Duodenal mucosa (tissue), 2 donors: ENCODE data around the gene HOXA2.

Experiments used
- H3K27ac ChIP-seq: one replicate; pipeline ENCODE4 v1.7.0; 2013; ENCODE audit warnings: low read depth, low read length
- H3K27me3 ChIP-seq, 2 donors: one replicate each; pipeline ENCODE4 v1.7.0; 2013; ENCODE audit warnings: low read length in 2 of 2, control low read depth in 1 of 2; ENCODE audit not compliant: insufficient read depth in 2 of 2, control insufficient read depth in 1 of 2
- H3K36me3 ChIP-seq, 2 donors: one replicate each; pipeline ENCODE4 v1.7.0; 2013; ENCODE audit warnings: low read length in 2 of 2, control low read depth in 1 of 2; ENCODE audit not compliant: insufficient read depth in 2 of 2, control insufficient read depth in 1 of 2
- H3K4me1 ChIP-seq, 2 donors: one replicate each; pipeline ENCODE4 v1.7.0; 2013; ENCODE audit warnings: low read length in 2 of 2, control low read depth in 1 of 2; ENCODE audit not compliant: insufficient read depth in 2 of 2, control insufficient read depth in 1 of 2
- H3K4me3 ChIP-seq, 2 donors: one replicate each; pipeline ENCODE4 v1.7.0; 2013; ENCODE audit warnings: low read length in 2 of 2, low read depth in 1 of 2
- H3K9ac ChIP-seq, 2 donors: one replicate each; pipeline ENCODE4 v1.7.0; 2013; ENCODE audit warnings: low read length in 2 of 2, low read depth in 1 of 2
- H3K9me3 ChIP-seq, 2 donors: one replicate each; pipeline ENCODE4 v1.7.0; 2013; ENCODE audit warnings: low read length in 2 of 2, control low read depth in 1 of 2; ENCODE audit not compliant: control insufficient read depth in 1 of 2

HOXA2 gene

DNA sequence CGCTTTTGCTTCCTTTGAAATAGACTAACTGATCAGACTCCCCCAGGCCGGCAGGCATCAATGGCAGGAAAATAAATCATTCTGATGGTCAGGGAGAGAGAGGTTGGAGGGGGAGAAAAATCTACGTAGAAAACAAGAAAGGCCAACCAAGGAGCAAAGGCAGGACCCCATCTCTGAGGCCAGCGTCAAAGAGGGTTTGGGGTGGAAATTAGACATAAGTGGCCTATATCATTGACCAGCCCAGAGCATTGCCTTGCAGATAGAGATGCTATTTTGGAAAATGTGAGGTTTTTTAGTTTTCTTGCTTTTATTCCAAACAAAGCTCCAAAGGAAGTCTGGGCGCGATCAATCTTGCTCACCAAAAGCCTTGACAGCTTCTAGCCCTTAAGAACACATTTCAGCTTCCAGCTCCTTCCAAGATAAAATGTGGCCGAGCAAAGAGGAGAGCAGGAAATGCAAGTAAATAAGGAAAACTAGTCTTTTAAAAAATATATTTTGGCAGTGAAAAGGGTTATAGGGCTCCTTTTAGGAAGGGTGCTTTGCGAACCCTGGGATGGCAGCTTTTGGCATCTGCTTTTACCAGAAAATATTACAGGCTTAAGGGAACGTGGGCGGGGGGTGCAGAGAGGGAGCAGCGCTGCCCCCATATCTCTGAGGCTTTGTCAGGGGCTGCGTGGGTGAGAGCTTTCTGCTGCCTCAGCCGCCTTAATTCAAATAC is 2.0 kb upstream of the HOXA2 start:
- H3K4me3 ChIP-seq: peak overlapping the region in 1 of 2 donors; percentile 36
- H3K27ac ChIP-seq: peak overlapping the region; percentile 22
- peak overlapping the region in 1 of 2 donors; percentile 40 for H3K9ac ChIP-seq
- H3K27me3 ChIP-seq: peaks cover 46 to 57% of the 10 kb centered on the region in 2 donors
- H3K4me1 ChIP-seq: peaks cover 4 to 11% of the 10 kb centered on the region in 2 donors
- H3K36me3 ChIP-seq: no peaks in the 10 kb centered on the region
- H3K9me3 ChIP-seq: no peaks in the 10 kb centered on the region

DNA sequence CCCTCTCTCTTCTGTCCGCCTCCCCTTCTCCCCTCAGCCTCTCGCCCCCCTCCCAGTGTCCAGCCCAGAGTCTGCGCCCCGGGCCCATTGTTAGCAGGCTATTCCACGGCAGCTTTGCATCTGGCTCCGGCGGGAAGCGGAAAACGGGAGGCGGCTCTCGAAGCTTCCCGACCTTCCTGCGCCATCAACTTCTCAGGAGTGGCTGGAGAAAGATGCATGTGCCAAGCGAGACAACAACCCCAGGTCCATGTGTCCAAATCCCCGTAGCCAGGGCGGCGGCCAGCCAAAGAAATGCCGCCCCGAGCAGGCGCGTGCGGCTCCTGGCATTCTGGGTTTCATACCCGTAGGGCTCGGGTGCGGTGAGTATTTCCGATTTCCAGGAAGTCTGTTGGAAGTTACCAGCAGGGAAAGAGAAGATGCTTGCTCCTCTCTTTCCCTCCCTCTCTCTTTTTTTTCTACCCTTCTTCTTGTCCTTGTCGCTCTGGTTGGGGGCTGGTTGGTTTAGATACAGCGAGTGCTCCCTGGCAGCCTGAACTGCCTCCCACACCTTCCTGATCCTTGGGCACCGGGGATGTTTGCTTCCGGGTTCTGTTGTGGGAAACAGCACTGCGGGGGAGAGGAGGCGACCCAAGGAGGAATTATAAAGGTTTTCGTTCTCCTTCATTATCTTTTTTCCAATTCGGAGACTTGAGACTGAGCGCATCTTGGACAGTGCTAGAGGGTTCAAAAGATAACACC is 1.2 kb upstream of the HOXA2 start:
- no peaks in the 10 kb centered on the region for H3K9me3 ChIP-seq
- peak overlapping the region; percentile 64 for H3K27ac ChIP-seq
- H3K9ac ChIP-seq: peak overlapping the region in 1 of 2 donors; percentile 40
- peaks cover 5 to 19% of the 10 kb centered on the region in 2 donors for H3K4me1 ChIP-seq
- H3K36me3 ChIP-seq: peaks cover 0 to 3% of the 10 kb centered on the region in 2 donors
- H3K27me3 ChIP-seq: peaks cover 52 to 65% of the 10 kb centered on the region in 2 donors
- H3K4me3 ChIP-seq: peak overlapping the region; percentile 36 to 40

DNA sequence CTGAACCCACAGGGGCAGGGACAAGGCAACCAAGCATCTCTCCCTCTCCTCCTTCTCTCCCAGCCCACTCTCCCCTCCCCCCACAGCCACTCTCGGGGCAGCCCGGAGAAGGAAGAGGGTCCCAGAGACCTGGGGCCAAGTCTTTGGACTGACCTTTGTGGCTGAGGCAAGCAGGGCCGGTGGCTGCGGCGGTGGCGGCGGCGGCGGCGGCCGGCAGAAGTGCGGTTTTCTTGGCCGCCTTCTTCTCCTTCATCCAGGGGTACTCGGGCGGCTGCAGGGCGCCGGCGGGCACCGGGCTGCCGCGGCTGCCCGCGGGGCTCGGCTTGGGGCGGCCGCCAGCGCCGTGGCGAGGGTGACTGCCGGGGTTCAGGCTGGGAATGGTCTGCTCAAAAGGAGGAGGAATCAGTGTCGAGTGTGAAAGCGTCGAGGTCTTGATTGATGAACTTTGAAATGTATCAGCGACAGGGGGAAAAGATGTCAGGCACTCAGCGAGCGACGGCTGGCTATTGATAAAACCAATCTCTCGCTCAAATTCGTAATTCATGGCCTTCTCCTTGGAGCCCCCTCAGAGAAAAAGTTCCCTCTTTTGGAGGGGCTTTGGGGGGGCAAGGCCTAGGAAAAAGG is 414 bp downstream of the HOXA2 start:
- H3K27me3 ChIP-seq: peaks cover 66 to 81% of the 10 kb centered on the region in 2 donors
- peaks cover 0 to 3% of the 10 kb centered on the region in 2 donors for H3K36me3 ChIP-seq
- H3K9ac ChIP-seq: peak overlapping the region; percentile 32 to 51
- H3K27ac ChIP-seq: peak overlapping the region; percentile 64
- no peaks in the 10 kb centered on the region for H3K9me3 ChIP-seq
- H3K4me3 ChIP-seq: peak overlapping the region; percentile 45 to 51
- peaks cover 16 to 25% of the 10 kb centered on the region in 2 donors for H3K4me1 ChIP-seq

DNA sequence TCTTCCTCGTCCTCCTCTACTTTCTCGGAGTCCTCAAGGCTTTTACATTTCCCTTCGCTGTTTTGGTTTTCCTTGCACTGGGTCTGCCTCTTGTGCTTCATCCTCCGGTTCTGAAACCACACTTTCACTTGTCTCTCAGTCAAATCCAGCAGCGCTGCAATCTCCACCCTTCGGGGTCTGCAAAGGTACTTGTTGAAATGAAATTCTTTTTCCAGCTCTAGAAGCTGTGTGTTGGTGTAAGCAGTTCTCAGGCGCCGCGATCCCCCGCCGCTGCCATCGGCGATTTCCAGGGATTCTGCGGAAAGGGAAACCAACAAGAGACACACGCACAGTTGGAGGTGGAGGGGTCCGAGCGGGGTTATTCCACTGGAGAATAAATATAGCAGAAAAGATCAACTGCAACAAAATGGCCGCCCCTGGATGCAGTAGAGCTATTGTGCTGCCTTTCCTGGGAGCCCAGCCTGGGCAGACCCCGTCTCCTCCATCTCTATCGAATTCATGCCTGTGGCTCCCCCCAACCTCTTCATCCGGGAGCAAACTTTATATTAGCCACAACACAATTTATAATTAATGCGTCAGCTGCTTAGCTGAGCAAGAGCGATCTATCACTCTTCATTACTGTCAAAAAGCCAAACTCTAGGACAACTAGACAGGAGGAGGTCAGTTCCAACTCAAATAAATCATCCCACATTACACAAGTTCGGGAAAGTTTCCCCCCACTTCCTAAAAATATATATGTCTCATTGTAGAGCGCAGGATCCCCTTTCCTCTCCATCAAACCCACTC is 1.1 kb downstream of the HOXA2 start:
- Histone ChIP-seq H3K9ac (peak overlapping the region in 1 of 2 donors; percentile 43), H3K36me3 (peaks cover 0 to 3% of the 10 kb centered on the region in 2 donors), H3K4me1 (peaks cover 23 to 25% of the 10 kb centered on the region in 2 donors), H3K27me3 (peaks cover 73 to 83% of the 10 kb centered on the region in 2 donors), H3K9me3 (no peaks in the 10 kb centered on the region), H3K27ac (peak overlapping the region; percentile 64), H3K4me3 (peak overlapping the region; percentile 45 to 51)

DNA sequence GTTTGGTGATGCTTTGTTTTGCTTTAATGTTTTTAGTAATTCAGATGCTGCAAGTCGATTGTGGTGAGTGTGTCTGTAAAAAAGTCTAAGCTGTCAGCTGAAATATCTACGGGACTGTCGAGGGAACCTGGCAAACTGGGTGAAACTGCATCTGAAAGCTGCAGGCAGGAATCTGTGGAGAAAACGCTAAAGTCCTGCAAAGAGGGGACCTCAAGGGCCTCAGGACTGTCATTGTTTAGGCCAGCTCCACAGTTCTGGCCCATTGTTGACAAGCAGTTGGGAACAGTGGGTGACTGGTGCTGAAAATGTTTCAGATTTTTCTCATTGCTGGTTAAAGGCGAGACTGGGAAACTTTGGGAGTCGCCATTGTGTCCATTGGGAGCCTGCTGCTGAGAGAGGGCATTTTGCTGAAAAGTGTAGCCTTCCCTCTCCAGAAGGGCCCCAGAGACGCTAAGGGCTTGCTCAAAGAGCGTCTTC is 1.8 kb downstream of the HOXA2 start:
- Histone ChIP-seq H3K4me3 (peak overlapping the region; percentile 45 to 51), H3K27me3 (peaks cover 74 to 81% of the 10 kb centered on the region in 2 donors), H3K9ac (peak overlapping the region in 1 of 2 donors; percentile 25), H3K27ac (no peak overlapping the region), H3K9me3 (no peaks in the 10 kb centered on the region), H3K36me3 (peaks cover 0 to 3% of the 10 kb centered on the region in 2 donors), H3K4me1 (peaks cover 25% of the 10 kb centered on the region in 2 donors)

DNA sequence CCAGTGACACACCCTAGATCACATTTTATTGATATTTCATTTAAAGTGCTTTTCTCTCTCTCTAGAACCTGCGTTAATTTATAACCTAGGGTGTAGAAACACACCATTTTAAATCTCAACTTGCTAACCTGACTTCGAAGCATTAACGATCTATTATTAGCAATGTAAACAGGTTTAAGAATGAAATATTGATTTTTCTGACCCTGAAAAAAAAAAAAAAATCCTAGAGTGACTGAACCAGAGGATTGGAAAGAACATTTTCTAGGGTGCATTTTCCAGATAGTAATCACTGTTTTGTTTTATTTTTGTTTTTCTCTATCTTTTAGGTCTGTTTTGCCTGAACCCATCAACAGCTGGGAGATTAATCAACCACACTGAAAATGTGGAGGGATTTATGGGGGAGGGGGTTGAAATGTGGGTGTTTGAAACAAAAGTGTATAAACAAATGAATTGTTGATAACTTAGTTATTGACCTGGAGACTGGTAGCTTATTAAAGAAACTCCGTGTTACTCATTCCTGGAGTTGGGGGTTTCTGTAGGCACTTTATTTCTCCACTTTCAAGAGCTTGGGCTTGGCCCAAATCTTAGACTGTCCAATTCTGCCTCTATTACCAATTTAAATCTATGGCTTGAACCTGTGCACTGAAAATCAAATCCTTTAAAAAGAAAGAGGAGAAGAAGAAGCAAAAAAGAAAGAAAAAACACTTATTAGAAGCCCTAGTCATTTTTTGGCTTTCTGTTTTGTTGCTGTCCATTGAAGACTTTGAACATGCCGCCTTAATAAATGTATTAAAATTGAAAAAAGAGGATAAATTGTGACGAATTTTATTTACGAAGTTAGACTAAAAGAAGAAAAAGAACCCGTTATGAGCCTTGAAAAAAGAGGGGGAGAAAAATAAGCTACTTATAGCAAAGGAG is 2.8 kb downstream of the HOXA2 start:
- Histone ChIP-seq H3K36me3 (peaks cover 0 to 3% of the 10 kb centered on the region in 2 donors), H3K9ac (peak overlapping the region; percentile 32 to 71), H3K27ac (no peak overlapping the region), H3K9me3 (no peaks in the 10 kb centered on the region), H3K4me1 (peaks cover 25 to 33% of the 10 kb centered on the region in 2 donors), H3K4me3 (peak overlapping the region; percentile 78 to 87), H3K27me3 (peaks cover 80 to 85% of the 10 kb centered on the region in 2 donors)

DNA sequence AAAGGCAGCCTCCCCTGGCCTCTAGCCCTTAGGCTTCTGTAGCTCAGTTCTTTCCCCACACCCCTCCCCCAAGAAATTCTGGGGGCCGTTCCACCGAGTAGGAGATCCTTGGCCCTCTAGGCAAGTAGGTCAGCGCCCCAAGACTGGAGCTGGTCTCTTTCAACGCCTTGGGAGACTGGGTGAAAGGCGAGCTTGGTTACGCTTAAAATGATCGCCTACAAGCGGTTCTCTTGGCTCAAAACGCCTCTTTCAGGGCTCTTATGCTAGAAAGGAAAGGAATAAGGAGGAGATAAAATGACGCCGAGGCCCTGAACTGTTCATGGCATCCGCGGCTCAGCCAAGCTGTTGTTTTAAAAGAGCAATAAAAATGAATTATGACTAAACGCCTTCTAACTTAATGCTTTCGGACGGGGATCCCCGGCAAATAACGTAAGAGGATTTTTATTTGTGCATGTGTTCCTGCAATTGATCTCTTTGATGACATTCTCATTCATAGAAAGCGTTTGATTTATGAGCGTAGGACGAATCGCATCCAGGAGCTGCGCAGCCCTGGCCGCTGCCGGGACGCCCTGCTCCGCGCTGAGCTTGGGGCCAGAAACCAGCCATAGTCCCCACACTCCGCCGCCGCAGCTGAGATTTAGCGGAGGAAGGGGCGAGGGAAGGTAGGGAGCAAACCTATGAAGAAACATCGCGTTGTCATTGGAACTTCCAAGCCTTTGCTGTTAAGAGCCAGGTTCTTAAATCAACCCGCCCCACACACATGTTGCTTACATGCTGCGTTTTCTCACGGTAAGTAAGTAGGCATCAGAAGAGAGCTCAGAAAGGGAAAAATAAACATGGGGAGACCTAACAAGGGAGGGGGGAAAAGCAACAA is 3.7 kb downstream of the HOXA2 start:
- peaks cover 25 to 35% of the 10 kb centered on the region in 2 donors for H3K4me1 ChIP-seq
- peaks cover 0 to 3% of the 10 kb centered on the region in 2 donors for H3K36me3 ChIP-seq
- H3K4me3 ChIP-seq: peak overlapping the region; percentile 78 to 87
- peaks cover 81 to 86% of the 10 kb centered on the region in 2 donors for H3K27me3 ChIP-seq
- peak overlapping the region; percentile 74 for H3K27ac ChIP-seq
- no peaks in the 10 kb centered on the region for H3K9me3 ChIP-seq
- H3K9ac ChIP-seq: peak overlapping the region; percentile 63 to 71

DNA sequence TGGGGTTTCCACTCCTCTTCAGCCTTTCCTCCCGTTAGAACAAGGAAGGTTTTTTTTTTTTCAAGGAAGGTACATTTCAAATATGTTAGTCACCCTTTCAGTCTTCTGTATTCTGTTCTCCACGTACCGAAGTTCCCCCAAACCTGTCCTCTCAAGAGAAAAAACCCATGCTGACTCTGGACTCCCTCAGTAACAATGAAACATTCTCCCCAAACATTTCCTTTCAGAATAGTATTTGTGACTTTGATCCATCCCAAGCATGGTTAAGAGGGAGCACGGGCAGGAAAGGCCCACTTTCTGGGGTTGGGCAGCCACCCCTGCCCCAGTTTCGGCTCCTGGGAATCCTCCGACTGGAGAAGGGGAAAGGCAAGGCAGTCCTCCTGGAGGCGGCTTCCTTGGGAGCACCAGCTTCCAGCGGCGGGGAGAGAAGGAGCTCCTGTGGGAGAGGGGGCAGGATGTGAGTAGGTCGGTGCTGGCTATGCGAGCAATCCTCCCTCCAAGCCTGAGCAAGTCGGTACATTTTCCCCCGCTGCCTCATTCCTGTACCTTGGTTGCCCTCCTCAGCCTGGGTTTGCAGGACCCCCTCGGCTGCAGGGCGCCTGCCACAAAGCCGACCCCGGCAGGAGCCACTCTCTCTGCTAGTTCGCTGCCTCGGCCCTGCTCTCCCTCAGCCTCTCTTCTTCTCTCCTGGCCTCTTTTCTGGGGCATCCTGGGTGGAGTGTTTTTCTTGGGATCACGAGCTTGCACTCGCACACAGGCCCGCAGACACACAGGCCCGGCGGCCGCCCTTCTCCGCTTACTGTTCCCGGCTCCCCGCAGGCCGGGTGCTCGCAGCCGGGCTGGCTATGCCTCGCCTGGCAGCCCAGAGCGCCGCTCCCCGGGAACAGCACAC is 4.6 kb downstream of the HOXA2 start:
- Histone ChIP-seq H3K9ac (peak overlapping the region; percentile 71 to 84), H3K4me1 (peaks cover 25 to 35% of the 10 kb centered on the region in 2 donors), H3K9me3 (no peaks in the 10 kb centered on the region), H3K27ac (peak overlapping the region; percentile 74), H3K27me3 (peaks cover 72 to 86% of the 10 kb centered on the region in 2 donors), H3K4me3 (peak overlapping the region; percentile 78 to 87), H3K36me3 (peaks cover 0 to 3% of the 10 kb centered on the region in 2 donors)
